Endothelial cell (in vitro differentiated cells): Measurements from ENCODE around the gene PARD3B. TPM values are rescaled to one million over a fixed set of nuclear protein-coding genes. Genes with fewer than 3 reads are reported as not detected.

ENCODE experiments used
- DNase-seq: peaks from one replicate; pipeline ENCODE4 v3.0.0; 2021; ENCODE audit warnings: low spot score
- H3K27ac Mint-ChIP-seq: one replicate; pipeline ENCODE4 v1.8.0; 2021; ENCODE audit warnings: mixed read lengths, inconsistent platforms; ENCODE audit not compliant: unreplicated experiment
- H3K27me3 Mint-ChIP-seq: one replicate; pipeline ENCODE4 v1.8.0; 2021; ENCODE audit warnings: mild to moderate bottlenecking, moderate library complexity, mixed read lengths, inconsistent platforms; ENCODE audit not compliant: unreplicated experiment
- H3K36me3 Mint-ChIP-seq: one replicate; pipeline ENCODE4 v1.8.0; 2021; ENCODE audit warnings: mild to moderate bottlenecking, low read depth, mixed read lengths, inconsistent platforms; ENCODE audit not compliant: unreplicated experiment
- H3K4me1 Mint-ChIP-seq: one replicate; pipeline ENCODE4 v1.8.0; 2021; ENCODE audit warnings: mild to moderate bottlenecking, mixed read lengths, inconsistent platforms; ENCODE audit not compliant: unreplicated experiment
- H3K4me3 Mint-ChIP-seq: one replicate; pipeline ENCODE4 v1.8.0; 2021; ENCODE audit warnings: mild to moderate bottlenecking, mixed read lengths, inconsistent platforms; ENCODE audit not compliant: unreplicated experiment
- H3K9me3 Mint-ChIP-seq: one replicate; pipeline ENCODE4 v1.8.0; 2021; ENCODE audit warnings: mixed read lengths, inconsistent platforms; ENCODE audit not compliant: unreplicated experiment
- CTCF ChIP-seq: fragments of 200-600 bp; sonication (generic); IDR thresholded peaks from one replicate; pipeline ENCODE4 v1.5.0; 2021; ENCODE audit warnings: antibody characterized with exemption; ENCODE audit not compliant: unreplicated experiment
- total RNA-seq: library from RNA; stranded (reverse); fragmentation: NEBNext Ultra II Directional; extraction: Animal tissue kit (Norgen Biotek cat#: 25700); gene quantifications from one replicate; pipeline ENCODE4 v1.2.1, GENCODE V29; 2021; ENCODE audit not compliant: unreplicated experiment

Gene PARD3B
- total RNA-seq, 1 donor from 2014 or later: 17.4 TPM

DNA sequence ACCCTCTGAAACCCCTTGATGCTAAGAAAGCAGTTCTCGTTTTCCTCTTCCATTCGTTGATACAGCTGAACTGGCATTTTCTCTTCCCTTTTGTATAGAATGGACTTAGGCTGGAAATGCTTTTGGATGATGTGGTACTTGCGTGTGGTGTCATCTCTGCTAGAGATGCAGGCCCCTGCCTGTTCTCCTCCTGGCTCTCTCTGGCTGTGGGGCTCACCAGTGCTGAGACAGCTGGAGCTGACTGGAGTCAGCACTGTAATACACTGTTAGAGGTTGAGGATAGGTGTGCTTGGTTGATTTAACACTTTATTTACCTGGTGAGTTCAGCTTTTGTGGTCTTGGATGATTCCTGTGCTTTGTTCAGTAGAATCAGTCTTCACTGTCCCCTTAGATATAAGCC is 30.2 kb downstream of the PARD3B start:
- H3K27ac Mint-ChIP-seq: no peak overlapping the region
- no peaks in the 10 kb centered on the region for H3K9me3 Mint-ChIP-seq
- TF ChIP-seq CTCF: no peak
- H3K4me3 Mint-ChIP-seq: no peak overlapping the region
- H3K4me1 Mint-ChIP-seq: no peaks in the 10 kb centered on the region
- no peak for DNase-seq
- peaks cover 2% of the 10 kb centered on the region for H3K27me3 Mint-ChIP-seq
- H3K36me3 Mint-ChIP-seq: no peaks in the 10 kb centered on the region

GRCh38 chr2:204576362-204576979 is 31.2 kb downstream of the PARD3B start:
- peaks cover 2% of the 10 kb centered on the region for H3K27me3 Mint-ChIP-seq
- no peaks in the 10 kb centered on the region for H3K9me3 Mint-ChIP-seq
- TF ChIP-seq CTCF: no peak
- H3K4me3 Mint-ChIP-seq: no peak overlapping the region
- H3K36me3 Mint-ChIP-seq: no peaks in the 10 kb centered on the region
- H3K27ac Mint-ChIP-seq: no peak overlapping the region
- no peaks in the 10 kb centered on the region for H3K4me1 Mint-ChIP-seq
- DNase-seq: no peak

GRCh38 chr2:204578928-204579598 is 33.8 kb downstream of the PARD3B start:
- H3K27ac Mint-ChIP-seq: no peak overlapping the region
- H3K9me3 Mint-ChIP-seq: no peaks in the 10 kb centered on the region
- H3K4me1 Mint-ChIP-seq: no peaks in the 10 kb centered on the region
- H3K27me3 Mint-ChIP-seq: peaks cover 3% of the 10 kb centered on the region
- no peak for TF ChIP-seq CTCF
- no peak overlapping the region for H3K4me3 Mint-ChIP-seq
- no peaks in the 10 kb centered on the region for H3K36me3 Mint-ChIP-seq
- DNase-seq: no peak

GRCh38 chr2:204581946-204582345 is 36.7 kb downstream of the PARD3B start:
- no peak overlapping the region for H3K27ac Mint-ChIP-seq
- H3K9me3 Mint-ChIP-seq: no peaks in the 10 kb centered on the region
- H3K36me3 Mint-ChIP-seq: no peaks in the 10 kb centered on the region
- no peaks in the 10 kb centered on the region for H3K4me1 Mint-ChIP-seq
- H3K4me3 Mint-ChIP-seq: no peak overlapping the region
- H3K27me3 Mint-ChIP-seq: peaks cover 3% of the 10 kb centered on the region
- no peak for TF ChIP-seq CTCF
- no peak for DNase-seq

GRCh38 chr2:204583773-204584172 is 38.5 kb downstream of the PARD3B start:
- no peak for TF ChIP-seq CTCF
- Mint-ChIP-seq H3K9me3 (no peaks in the 10 kb centered on the region), H3K4me1 (no peaks in the 10 kb centered on the region), H3K36me3 (no peaks in the 10 kb centered on the region), H3K27ac (no peak overlapping the region), H3K4me3 (no peak overlapping the region), H3K27me3 (peaks cover 1% of the 10 kb centered on the region)
- DNase-seq: no peak
